HG02798 (cell line): ENCODE results near the gene CPOX.
"Not testable (repeated sequence)": the region's sequence is repeated elsewhere in the genome, so short reads cannot be mapped to it uniquely, and the experiment has no call there.

Experiments used
- ATAC-seq: cut with Tn5 transposase; IDR thresholded peaks from one replicate; pipeline ENCODE4 v1.9.1; 2021; ENCODE audit warnings: mild to moderate bottlenecking; ENCODE audit not compliant: unreplicated experiment, poor library complexity

The CPOX gene

DNA sequence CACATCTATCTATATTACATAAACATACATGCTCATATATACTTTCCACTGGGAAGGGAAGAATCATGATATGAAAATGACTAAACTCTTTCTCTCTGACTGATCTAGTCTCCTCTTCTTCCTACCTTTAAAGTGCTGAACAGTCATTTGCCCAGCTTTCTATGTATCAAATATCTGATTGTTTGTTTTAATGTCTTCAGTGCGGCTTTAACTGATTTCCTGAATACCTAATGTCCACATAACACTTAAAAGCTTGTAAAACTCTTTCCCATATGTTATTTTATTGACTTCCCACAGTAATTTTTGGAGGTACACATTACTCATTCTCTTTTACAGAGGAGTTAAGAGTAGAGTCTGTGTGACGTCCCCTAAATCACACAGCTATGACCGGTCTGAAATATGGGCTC is 28.2 kb downstream of the CPOX start:
- ATAC-seq, result no peak

GRCh38 chr3:98564282-98565005 is 29.0 kb downstream of the CPOX start:
- peak; percentile 12 for ATAC-seq

DNA sequence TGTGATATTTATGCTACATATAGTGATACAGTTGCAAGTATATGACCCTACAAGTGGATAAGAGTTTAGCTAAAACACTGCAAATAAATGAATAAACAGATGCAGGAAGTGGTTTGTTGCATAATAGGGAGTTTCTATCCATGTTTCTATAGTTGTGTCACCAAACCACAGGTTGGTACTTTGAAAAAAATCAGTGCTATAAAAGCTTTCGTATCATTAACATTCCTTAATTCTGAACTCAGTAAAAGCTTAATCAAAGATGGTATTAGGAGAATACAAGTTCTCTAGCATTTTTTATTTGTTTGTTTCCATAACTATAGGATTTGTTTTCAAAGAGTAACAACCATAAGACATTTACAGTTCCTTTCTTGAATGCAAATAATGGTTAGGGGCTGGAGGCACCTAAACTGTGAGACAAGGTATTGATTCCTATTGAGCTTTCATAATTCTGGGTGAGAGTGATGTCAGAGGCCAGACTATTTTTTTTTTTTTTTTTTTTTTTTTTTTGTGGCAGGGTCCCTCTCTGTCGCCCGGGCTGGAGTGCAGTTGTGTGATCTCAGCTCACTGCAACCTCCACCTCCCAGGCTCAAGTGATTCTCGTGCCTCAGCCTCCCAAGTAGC is 29.6 kb downstream of the CPOX start:
- peak; percentile 60 for ATAC-seq

DNA sequence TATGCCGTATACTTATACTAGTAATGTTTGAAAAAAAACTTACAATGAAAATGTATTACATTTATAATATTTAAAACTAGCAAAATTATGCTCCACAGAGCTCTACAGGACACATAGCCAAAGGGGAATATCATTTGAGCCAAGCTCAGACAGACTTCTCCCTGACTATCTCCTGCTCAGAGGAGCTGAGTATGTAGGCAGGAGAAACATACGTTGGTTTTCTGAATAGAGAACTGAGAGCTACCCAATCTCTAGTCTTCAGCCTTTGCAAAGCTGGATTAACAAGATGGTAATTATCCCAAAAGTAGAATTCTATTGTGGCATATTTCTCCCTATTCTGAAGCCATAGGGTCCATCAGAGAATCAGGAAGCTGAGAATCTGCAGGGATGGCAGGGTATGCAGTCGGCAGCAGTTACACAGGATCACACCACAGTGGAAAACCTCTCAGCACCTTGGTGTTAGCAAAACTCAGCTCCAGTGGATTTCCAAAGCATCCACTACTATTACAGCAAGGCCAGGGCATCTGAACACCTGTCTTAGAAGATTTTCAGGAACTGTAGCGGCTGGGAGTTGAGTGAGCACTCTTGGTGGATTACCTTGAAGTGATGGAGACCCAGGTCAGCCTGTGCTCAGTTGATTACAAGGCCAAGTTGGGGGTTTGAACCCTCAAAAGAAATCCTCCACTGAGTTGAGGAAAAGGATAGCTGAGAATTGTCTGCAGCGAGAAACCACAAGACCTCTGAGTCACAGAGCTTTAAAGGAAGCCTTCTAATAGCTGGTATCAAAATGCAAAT is 31.5 kb downstream of the CPOX start:
- ATAC-seq, result peak; percentile 13

DNA sequence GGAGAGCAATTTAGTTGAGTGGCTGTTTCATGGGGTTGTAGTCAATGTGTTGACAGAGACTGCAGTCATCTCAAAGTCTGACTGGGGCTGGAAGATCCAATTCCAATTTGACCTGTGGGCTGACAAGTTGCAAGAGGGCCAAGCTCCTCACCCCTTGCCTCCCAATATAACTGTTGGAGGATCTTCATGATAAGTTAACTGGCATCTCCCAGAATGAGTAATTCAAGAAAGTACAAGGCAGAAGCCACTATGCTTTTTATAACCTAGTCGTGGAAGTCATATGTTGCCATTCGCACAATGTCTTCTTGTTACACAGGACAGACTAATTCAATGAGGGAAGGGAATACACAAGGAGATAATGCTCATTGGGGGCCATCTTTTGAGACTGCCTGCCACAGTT is 32.5 kb downstream of the CPOX start:
- ATAC-seq, result no peak

DNA sequence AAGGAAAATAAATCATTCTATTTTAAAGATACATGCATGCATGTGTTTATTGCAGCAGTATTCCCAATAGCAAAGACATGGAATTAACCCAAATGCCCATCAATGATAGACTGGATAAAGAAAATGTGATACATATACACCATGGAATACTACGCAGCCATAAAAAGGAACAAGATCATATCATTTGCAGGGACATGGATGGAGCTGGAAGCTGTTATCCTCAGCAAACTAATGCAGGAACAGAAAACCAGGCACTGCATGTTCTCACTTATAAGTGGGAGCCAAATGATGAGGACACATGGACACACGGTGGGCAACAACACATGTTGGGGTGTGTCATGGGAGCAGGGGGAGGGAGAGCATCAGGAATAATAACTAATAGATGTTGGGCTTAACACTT is 33.6 kb downstream of the CPOX start:
- not testable (repeated sequence) for ATAC-seq

DNA sequence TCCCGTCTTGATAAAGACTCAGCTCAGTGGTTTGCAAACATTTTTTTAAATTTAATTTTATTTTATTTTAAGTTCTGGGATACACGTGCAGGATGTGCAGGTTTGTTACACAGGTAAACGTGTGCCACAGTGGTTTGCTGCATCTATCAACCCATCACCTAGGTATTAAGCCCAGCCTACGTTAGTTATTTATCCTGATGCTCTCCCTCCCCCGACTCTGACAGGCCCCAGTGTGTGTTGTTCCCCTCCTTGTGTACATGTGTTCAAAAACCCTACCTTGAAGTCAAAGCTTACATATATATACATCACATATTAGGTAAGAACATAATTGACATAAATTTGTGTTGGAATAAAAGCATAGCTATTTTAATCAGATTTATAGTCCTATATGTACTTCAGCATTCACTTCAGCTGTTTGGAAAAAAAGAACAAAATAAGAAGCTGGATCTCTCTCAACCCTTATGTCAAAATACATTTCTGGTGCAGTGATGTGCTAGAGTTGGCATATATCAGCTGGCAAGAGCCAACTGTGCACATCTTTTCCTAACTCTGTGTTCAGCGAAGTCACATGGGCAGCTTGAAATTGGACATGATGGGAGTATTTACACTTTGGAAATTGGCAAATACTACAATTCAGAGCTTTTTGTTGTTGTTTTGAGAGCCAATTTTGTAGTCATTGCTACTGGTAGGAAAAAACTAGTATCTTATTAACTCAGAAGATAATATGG is 35.1 kb downstream of the CPOX start:
- ATAC-seq, result no peak

- ATAC-seq, result peak; percentile 17
Measured at GRCh38 chr3:98557324-98558010, 35.9 kb downstream of the CPOX start.

- peak; percentile 83 for ATAC-seq
Measured at GRCh38 chr3:98556164-98557130, 37.0 kb downstream of the CPOX start.

GRCh38 chr3:98555025-98555379 is 38.4 kb downstream of the CPOX start:
- ATAC-seq, result no peak

- ATAC-seq, result no peak
Measured at GRCh38 chr3:98554580-98554979, 38.8 kb downstream of the CPOX start.

DNA sequence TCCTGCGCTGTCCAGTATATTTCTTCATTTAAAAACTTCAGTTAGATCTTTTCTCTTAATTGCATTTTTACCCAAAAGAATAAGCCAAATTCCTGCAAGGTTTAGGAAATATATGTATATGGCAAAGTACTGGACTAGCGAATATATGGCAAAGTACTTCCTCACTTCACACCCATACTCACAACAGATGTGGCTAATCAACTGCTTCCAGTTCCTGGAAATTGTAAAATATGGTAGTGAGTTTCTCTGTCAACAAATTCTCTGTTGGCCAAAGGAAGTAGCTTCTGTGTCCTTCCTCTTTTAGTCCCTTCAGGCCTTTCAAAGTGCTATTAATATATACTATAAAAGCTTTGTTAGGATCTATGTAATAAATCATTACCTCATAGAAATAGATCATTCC is 39.7 kb downstream of the CPOX start:
- ATAC-seq, result no peak

GRCh38 chr3:98553021-98553563 is 40.3 kb downstream of the CPOX start:
- ATAC-seq, result no peak

DNA sequence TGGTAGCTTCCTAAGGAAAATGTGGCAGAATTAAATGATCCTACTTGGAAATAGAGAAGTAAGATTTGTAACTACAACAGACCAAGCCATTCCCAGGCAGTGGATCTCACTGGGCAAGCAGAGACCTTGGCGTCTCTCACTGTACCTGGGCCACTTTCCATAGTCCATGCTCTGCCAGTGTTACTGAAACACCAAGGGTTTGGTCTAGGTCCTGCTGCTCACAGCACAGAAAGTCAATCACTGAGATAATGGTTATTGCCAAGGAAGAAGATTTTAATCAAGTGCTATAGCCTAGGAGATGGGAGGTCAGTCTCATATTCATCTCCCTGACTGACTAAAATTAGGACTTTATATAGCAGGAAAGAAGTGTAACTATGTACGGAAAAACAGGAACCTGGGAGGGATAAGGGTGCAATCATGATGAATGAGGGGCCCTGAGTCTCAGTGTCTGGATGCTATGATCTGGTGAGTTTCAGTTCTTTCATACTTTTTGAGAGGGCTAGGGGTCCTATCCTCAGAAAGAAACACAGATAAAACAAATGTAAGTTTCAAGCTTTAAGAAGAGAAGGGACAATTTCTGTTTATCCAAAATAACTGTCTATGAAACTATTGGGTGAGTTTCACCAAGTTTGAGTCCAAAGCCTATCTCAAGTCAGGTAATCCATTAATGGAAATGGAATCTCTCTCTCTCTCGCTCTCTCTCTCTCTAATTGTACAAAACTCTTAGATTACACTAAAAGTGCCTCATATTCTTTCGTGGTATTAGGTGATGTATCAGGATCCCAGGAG is 41.0 kb downstream of the CPOX start:
- no peak for ATAC-seq

- ATAC-seq, result no peak
Measured at GRCh38 chr3:98551754-98552153, 41.7 kb downstream of the CPOX start.

GRCh38 chr3:98551236-98551635 is 42.2 kb downstream of the CPOX start:
- ATAC-seq, result no peak

DNA sequence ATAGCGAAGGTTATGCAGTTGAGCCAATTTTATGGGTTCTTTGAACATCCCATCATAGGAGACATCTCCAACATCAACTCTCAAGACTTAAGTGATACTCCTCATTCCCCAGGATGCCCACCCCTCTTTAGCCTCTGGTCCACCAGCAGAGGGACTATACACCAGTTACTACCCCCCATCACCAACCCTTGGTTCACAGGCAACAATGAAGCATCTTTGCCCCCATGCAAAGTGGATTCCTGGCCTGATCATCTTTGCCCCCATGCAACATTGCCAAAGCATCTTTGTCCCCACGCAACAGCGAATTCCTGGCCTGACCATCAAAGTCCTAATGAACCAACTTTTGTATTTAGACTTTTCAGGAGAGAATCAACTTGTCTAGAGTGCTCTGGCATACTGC is 42.6 kb downstream of the CPOX start:
- no peak for ATAC-seq

DNA sequence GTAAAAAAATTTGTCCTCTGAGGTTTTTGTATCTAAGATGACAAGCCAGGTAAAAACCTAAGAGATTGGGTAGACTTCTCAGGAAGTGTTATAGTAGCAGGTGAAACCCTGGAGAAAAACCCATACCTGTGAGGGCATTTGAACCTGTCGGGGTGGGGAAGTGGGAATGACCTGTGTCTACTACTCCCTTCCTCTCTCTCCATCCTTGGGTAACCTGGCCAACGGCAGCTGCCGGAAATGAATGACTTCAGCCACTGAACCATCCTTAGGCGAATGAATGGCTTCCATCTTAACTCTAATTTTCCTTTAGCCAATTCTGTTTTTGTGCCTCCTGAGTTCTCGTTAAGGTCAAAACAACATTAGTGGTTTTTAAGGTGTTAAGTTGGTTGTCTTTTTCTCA is 44.9 kb downstream of the CPOX start:
- ATAC-seq, result no peak
